Measurements from ENCODE around the gene TAL1.

DNA sequence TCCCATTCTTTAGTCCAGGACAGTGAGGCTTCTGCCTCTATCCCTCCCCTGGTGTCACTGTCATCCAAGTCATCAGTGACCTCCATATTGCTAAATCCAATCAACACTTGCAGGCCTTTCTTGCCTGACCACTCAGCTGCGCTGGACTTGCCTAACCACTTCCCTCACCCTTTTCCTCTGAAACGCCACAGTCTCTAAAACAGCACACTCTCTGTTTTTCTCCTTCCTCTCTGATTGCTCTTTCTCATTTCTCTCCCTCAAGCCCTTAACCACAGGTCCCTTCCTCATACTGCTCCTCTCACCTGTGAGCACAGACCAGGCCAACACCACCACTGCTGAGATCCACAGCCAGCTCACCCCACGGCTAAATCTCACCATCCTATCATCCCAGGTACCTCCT is 17.5 kb downstream of the TAL1 start:
- TF ChIP-seq EZH2phosphoT487 (IDR thresholded peaks at IDR 0.05; ENCODE audit: low read length) = no peak
- TF ChIP-seq, protein P1, sequence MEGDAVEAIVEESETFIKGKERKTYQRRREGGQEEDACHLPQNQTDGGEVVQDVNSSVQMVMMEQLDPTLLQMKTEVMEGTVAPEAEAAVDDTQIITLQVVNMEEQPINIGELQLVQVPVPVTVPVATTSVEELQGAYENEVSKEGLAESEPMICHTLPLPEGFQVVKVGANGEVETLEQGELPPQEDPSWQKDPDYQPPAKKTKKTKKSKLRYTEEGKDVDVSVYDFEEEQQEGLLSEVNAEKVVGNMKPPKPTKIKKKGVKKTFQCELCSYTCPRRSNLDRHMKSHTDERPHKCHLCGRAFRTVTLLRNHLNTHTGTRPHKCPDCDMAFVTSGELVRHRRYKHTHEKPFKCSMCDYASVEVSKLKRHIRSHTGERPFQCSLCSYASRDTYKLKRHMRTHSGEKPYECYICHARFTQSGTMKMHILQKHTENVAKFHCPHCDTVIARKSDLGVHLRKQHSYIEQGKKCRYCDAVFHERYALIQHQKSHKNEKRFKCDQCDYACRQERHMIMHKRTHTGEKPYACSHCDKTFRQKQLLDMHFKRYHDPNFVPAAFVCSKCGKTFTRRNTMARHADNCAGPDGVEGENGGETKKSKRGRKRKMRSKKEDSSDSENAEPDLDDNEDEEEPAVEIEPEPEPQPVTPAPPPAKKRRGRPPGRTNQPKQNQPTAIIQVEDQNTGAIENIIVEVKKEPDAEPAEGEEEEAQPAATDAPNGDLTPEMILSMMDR (IDR thresholded peaks at IDR 0.05; ENCODE audit: low read length) = no peak

All from MM.1S (cell line).